Keratinocyte (primary cell): Measurements from ENCODE around the gene METTL22. TPM values are rescaled to one million over a fixed set of nuclear protein-coding genes. Genes with fewer than 3 reads are reported as not detected.

Source experiments
- DNase-seq: peaks from one replicate; pipeline ENCODE4 v3.0.0-alpha.2; 2011; ENCODE audit warnings: low read depth, missing footprints, low spot score
- FAIRE-seq: peaks from 2 replicates; lab custom pipeline; 2011; peaks lifted over from hg19 to GRCh38; lab: Jason Lieb, UNC
- H2AFZ ChIP-seq: 2 replicates; pipeline ENCODE4 v1.6.0; 2012; ENCODE audit warnings: low read length, control low read depth, inconsistent platforms; ENCODE audit not compliant: control insufficient read depth
- H3K27ac ChIP-seq: 2 replicates; pipeline ENCODE4 v1.5.1; 2011; ENCODE audit warnings: low read length; ENCODE audit not compliant: control insufficient read depth, insufficient read depth
- H3K27me3 ChIP-seq: 3 replicates; pipeline ENCODE4 v1.6.0; 2011; ENCODE audit warnings: low read length; ENCODE audit not compliant: control insufficient read depth, insufficient read depth; ENCODE audit errors: extremely low read depth
- H3K36me3 ChIP-seq, 2 experiments: 2 replicates in 1 of 2; 3 replicates in 1 of 2; pipeline ENCODE4 v1.5.1; 2011; ENCODE audit warnings: low read length in 2 of 2, mild to moderate bottlenecking in 1 of 2; ENCODE audit not compliant: control insufficient read depth in 2 of 2, insufficient read depth in 2 of 2; ENCODE audit errors: extremely low read depth in 1 of 2
- H3K4me1 ChIP-seq: 3 replicates; pipeline ENCODE4 v1.5.1; 2011; ENCODE audit warnings: low read length; ENCODE audit not compliant: control insufficient read depth, insufficient read depth; ENCODE audit errors: extremely low read depth
- H3K4me2 ChIP-seq: 3 replicates; pipeline ENCODE4 v1.6.0; 2011; ENCODE audit warnings: low read depth, low read length; ENCODE audit not compliant: control insufficient read depth, insufficient read depth; ENCODE audit errors: extremely low read depth
- H3K4me3 ChIP-seq, 3 experiments: fragments of 200-600 bp in 1 of 3; sonication (generic) in 1 of 3; 2 replicates in 2 of 3; 3 replicates in 1 of 3; pipeline ENCODE4 v1.5.1; 2011 to 2016; ENCODE audit warnings: low read length in 3 of 3, mild to moderate bottlenecking in 3 of 3, control low read depth in 2 of 3, inconsistent platforms in 1 of 3, low read depth in 1 of 3, mixed read lengths in 1 of 3, mixed run types in 1 of 3, moderate library complexity in 1 of 3; ENCODE audit not compliant: control insufficient read depth in 2 of 3, insufficient read depth in 2 of 3; ENCODE audit errors: extremely low read depth in 1 of 3
- H3K79me2 ChIP-seq: 2 replicates; pipeline ENCODE4 v1.6.0; 2012; ENCODE audit warnings: low read length; ENCODE audit not compliant: control insufficient read depth, insufficient read depth
- H3K9ac ChIP-seq: 3 replicates; pipeline ENCODE4 v1.6.0; 2011; ENCODE audit warnings: low read length; ENCODE audit not compliant: control insufficient read depth, insufficient read depth; ENCODE audit errors: extremely low read depth
- H3K9me1 ChIP-seq: 3 replicates; pipeline ENCODE4 v1.6.0; 2011; ENCODE audit warnings: low read length; ENCODE audit not compliant: control insufficient read depth, insufficient read depth; ENCODE audit errors: extremely low read depth
- H3K9me3 ChIP-seq: 2 replicates; pipeline ENCODE4 v1.5.1; 2012; ENCODE audit warnings: low read depth, low read length; ENCODE audit not compliant: control insufficient read depth
- H4K20me1 ChIP-seq: 3 replicates; pipeline ENCODE4 v1.6.0; 2011; ENCODE audit warnings: low read length; ENCODE audit not compliant: control insufficient read depth, insufficient read depth; ENCODE audit errors: extremely low read depth
- CTCF ChIP-seq, 3 experiments: IDR thresholded peaks in 1 of 3; conservative IDR thresholded peaks in 1 of 3; optimal IDR thresholded peaks in 1 of 3; 2 replicates in 2 of 3; 3 replicates in 1 of 3; pipeline versions ENCODE3 to v1.5.1; 2011; ENCODE audit warnings: low read length in 3 of 3, mild to moderate bottlenecking in 3 of 3, moderate library complexity in 2 of 3, control low read depth in 1 of 3, inconsistent platforms in 1 of 3; ENCODE audit not compliant: insufficient read depth in 2 of 3; ENCODE audit errors: extremely low read depth in 1 of 3
- EZH2 ChIP-seq: IDR thresholded peaks from one replicate; pipeline ENCODE4 v1.6.1; 2012; ENCODE audit warnings: inconsistent platforms, mild to moderate bottlenecking, low read length, moderate library complexity
- dilution Hi-C: fragments of 300-500 bp; cut with MboI; formaldehyde crosslinking; loops from one replicate; pipeline ENCODE4 v1.7.0; 2020; ENCODE audit warnings: low sequenced_read_pairs; ENCODE audit not compliant: extremely low pct_ligation_motif_present
- polyA plus RNA-seq, 5 experiments: library from polyadenylated mRNA; depleted of rRNA in 3 of 5; stranded (reverse) in 3 of 5; stranded (forward) in 1 of 5; unstranded in 1 of 5; fragments of >200 nt; gene quantifications; 1 replicate in 1 of 5; 2 replicates in 3 of 5; 3 replicates in 1 of 5; pipeline versions ENCODE4 v1.2.1 to v1.2.3, GENCODE V29; 2011 to 2012; ENCODE audit warnings: missing spikeins in 2 of 5, low read depth in 1 of 5, low replicate concordance in 1 of 5

METTL22 gene
- polyA plus RNA-seq, 1 donor (not counting 4 experiments of a cell fraction or from before 2014, with no cell fraction given): 31.1 TPM

- no peak for DNase-seq
- no peaks in the 10 kb centered on the region for H3K9me3 ChIP-seq
- no peak overlapping the region for H2AFZ ChIP-seq
- no peaks in the 10 kb centered on the region for H3K9me1 ChIP-seq
- no peaks in the 10 kb centered on the region for H3K27me3 ChIP-seq
- dilution Hi-C loops: no loop called here
- TF ChIP-seq EZH2: no peak
- TF ChIP-seq CTCF (optimal IDR thresholded peaks at IDR 0.05 in 1 of 3, IDR thresholded peaks at IDR 0.05 in 1 of 3, conservative IDR thresholded peaks at IDR 0.05 in 1 of 3; ENCODE audit: extremely low read depth in 1 of 3, insufficient read depth in 2 of 3, low read length in 3 of 3): peak; percentile 37 to 68 (median 47)
- H4K20me1 ChIP-seq: no peaks in the 10 kb centered on the region
- FAIRE-seq: no peak
- no peak overlapping the region for H3K27ac ChIP-seq
- H3K4me1 ChIP-seq: no peaks in the 10 kb centered on the region
- no peak overlapping the region for H3K9ac ChIP-seq
- no peak overlapping the region for H3K4me2 ChIP-seq
- no peaks in the 10 kb centered on the region for H3K79me2 ChIP-seq
- no peak overlapping the region for H3K4me3 ChIP-seq
- no peaks in the 10 kb centered on the region for H3K36me3 ChIP-seq
Measured at GRCh38 chr16:8655184-8655717, 33.8 kb downstream of the METTL22 start.

- FAIRE-seq: no peak
Measured at GRCh38 chr16:8656376-8656775, 34.9 kb downstream of the METTL22 start.

More at GRCh38 chr16:8656376-8656775, 34.9 kb downstream of the METTL22 start:
- dilution Hi-C loops: no loop called here
- Histone ChIP-seq H3K27me3 (no peaks in the 10 kb centered on the region), H3K9me3 (no peaks in the 10 kb centered on the region), H3K9me1 (no peaks in the 10 kb centered on the region), H2AFZ (no peak overlapping the region), H3K79me2 (no peaks in the 10 kb centered on the region), H3K36me3 (no peaks in the 10 kb centered on the region), H3K9ac (no peak overlapping the region), H3K4me1 (no peaks in the 10 kb centered on the region), H4K20me1 (no peaks in the 10 kb centered on the region), H3K4me3 (no peak overlapping the region), H3K27ac (no peak overlapping the region), H3K4me2 (no peak overlapping the region)
- DNase-seq: no peak
- TF ChIP-seq CTCF (optimal IDR thresholded peaks at IDR 0.05 in 1 of 3, IDR thresholded peaks at IDR 0.05 in 1 of 3, conservative IDR thresholded peaks at IDR 0.05 in 1 of 3; ENCODE audit: extremely low read depth in 1 of 3, insufficient read depth in 2 of 3, low read length in 3 of 3): no peak
- TF ChIP-seq EZH2: no peak
